Uterus (tissue), 2 donors: ENCODE data around the gene RNU5B-1.

Source experiments
- POLR2A ChIP-seq, 2 donors: fragments of 450-650 bp; IDR thresholded peaks; one replicate each; pipeline ENCODE4 v1.6.1; 2016; ENCODE audit warnings: antibody characterized with exemption in 2 of 2, mild to moderate bottlenecking in 1 of 2, moderate library complexity in 1 of 2
- TF ChIP-seq, protein P1 (sequence below), 4 experiments: fragments of 200-600 bp in 2 of 4; fragments of 450-650 bp in 2 of 4; sonication (generic) in 2 of 4; IDR thresholded peaks; one replicate each; pipeline ENCODE4 v1.5.1; 2016 to 2019; ENCODE audit warnings: antibody characterized with exemption in 4 of 4, mild to moderate bottlenecking in 2 of 4, moderate library complexity in 1 of 4

DNA sequence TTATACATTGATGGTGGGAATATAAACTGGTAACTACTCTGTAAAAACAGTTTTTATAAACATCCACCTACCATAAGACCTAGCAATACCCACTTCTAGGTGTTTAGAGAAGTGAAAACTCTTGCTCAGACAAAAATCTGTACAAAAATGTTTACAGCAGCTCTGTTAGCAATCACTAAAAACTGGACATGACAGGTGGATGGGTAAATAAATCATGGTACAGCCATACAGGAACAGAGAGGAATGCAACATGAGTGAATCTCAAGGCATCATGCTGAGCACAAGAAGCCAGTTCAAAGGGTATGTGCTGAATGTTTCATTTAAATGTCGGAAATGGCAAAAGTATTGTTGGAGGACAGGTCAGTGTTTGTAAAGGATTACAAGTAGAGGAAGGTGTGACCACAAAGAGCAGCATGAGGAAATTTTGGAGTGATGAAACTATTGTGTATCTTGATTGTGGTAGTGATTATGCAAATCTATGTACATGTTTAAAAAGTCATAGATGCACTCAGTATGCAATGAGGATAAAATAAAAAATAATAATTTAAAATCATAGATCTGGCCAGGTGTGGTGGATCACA lies 11.4 kb upstream of the RNU5B-1 start:
- TF ChIP-seq, protein P1, sequence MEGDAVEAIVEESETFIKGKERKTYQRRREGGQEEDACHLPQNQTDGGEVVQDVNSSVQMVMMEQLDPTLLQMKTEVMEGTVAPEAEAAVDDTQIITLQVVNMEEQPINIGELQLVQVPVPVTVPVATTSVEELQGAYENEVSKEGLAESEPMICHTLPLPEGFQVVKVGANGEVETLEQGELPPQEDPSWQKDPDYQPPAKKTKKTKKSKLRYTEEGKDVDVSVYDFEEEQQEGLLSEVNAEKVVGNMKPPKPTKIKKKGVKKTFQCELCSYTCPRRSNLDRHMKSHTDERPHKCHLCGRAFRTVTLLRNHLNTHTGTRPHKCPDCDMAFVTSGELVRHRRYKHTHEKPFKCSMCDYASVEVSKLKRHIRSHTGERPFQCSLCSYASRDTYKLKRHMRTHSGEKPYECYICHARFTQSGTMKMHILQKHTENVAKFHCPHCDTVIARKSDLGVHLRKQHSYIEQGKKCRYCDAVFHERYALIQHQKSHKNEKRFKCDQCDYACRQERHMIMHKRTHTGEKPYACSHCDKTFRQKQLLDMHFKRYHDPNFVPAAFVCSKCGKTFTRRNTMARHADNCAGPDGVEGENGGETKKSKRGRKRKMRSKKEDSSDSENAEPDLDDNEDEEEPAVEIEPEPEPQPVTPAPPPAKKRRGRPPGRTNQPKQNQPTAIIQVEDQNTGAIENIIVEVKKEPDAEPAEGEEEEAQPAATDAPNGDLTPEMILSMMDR (IDR thresholded peaks at IDR 0.05) = no peak
- TF ChIP-seq POLR2A (IDR thresholded peaks at IDR 0.05) = no peak
